CD14-positive monocyte (primary cell): ENCODE measurements around the gene ZFYVE21. TPM values are rescaled to one million over a fixed set of nuclear protein-coding genes. Genes with fewer than 3 reads are reported as not detected.

Source experiments
- DNase-seq, 3 donors: peaks; one replicate each; pipeline ENCODE4 v3.0.0-alpha.2; 2011 to 2022
- H2AFZ ChIP-seq: 2 replicates; pipeline ENCODE4 v1.6.0; 2012; ENCODE audit warnings: mild to moderate bottlenecking, low read depth, low read length, inconsistent platforms; ENCODE audit not compliant: insufficient read depth, poor library complexity, severe bottlenecking
- H3K27ac ChIP-seq, 2 donors: 1 replicate in 1 of 2; 2 replicates in 1 of 2; pipeline ENCODE4 v1.5.1; 2012 to 2013; ENCODE audit warnings: low read length in 2 of 2, control low read depth in 1 of 2, inconsistent platforms in 1 of 2, low read depth in 1 of 2, mild to moderate bottlenecking in 1 of 2
- H3K27me3 ChIP-seq, 2 donors: one replicate each; pipeline versions ENCODE4 v1.6.0 to v1.6.1; 2011 to 2013; ENCODE audit warnings: low read length in 2 of 2; ENCODE audit not compliant: control insufficient read depth in 2 of 2, insufficient read depth in 2 of 2
- H3K36me3 ChIP-seq, 2 donors: replicated peaks in 1 of 2; 1 replicate in 1 of 2; 2 replicates in 1 of 2; pipeline versions ENCODE4 v1.5.1 to v1.6.1; 2012 to 2013; ENCODE audit warnings: low read length in 2 of 2, control low read depth in 1 of 2, inconsistent platforms in 1 of 2, mild to moderate bottlenecking in 1 of 2; ENCODE audit not compliant: insufficient read depth in 2 of 2, control insufficient read depth in 1 of 2
- H3K4me1 ChIP-seq, 2 donors: 1 replicate in 1 of 2; 2 replicates in 1 of 2; pipeline versions ENCODE4 v1.5.1 to v1.6.1; 2012 to 2013; ENCODE audit warnings: low read length in 2 of 2, control low read depth in 1 of 2, inconsistent platforms in 1 of 2, mild to moderate bottlenecking in 1 of 2, moderate library complexity in 1 of 2; ENCODE audit not compliant: insufficient read depth in 2 of 2, control insufficient read depth in 1 of 2
- H3K4me2 ChIP-seq: replicated peaks from 2 replicates; pipeline ENCODE3; 2012; ENCODE audit warnings: low read length, moderate library complexity, mild to moderate bottlenecking; ENCODE audit not compliant: poor library complexity, severe bottlenecking; ENCODE audit errors: extremely low read depth
- H3K4me3 ChIP-seq, 3 experiments: fragments of 200-600 bp in 1 of 3; sonication (generic) in 1 of 3; replicated peaks in 1 of 3; 1 replicate in 2 of 3; 2 replicates in 1 of 3; pipeline ENCODE4 v1.5.1; 2011 to 2013; ENCODE audit warnings: low read length in 3 of 3, mild to moderate bottlenecking in 3 of 3, control low read depth in 2 of 3, low read depth in 2 of 3, inconsistent platforms in 1 of 3, moderate library complexity in 1 of 3
- H3K79me2 ChIP-seq: 2 replicates; pipeline ENCODE4 v1.6.0; 2012; ENCODE audit warnings: mild to moderate bottlenecking, control low read depth, inconsistent platforms, low read length, moderate library complexity; ENCODE audit not compliant: insufficient read depth
- H3K9ac ChIP-seq: 2 replicates; pipeline ENCODE4 v1.6.0; 2017; ENCODE audit warnings: low read length, mild to moderate bottlenecking; ENCODE audit not compliant: insufficient read depth, poor library complexity, severe bottlenecking
- H3K9me3 ChIP-seq, 2 donors: replicated peaks in 1 of 2; 1 replicate in 1 of 2; 2 replicates in 1 of 2; pipeline versions ENCODE4 v1.5.1 to v1.6.1; 2012 to 2013; ENCODE audit warnings: low read length in 2 of 2, control low read depth in 1 of 2; ENCODE audit not compliant: control insufficient read depth in 1 of 2, insufficient read depth in 1 of 2
- H4K20me1 ChIP-seq: 2 replicates; pipeline ENCODE4 v1.6.0; 2012; ENCODE audit warnings: mild to moderate bottlenecking, low read length, control low read depth, moderate library complexity; ENCODE audit not compliant: insufficient read depth
- H3K27ac Mint-ChIP-seq, 7 donors: one replicate each; pipeline ENCODE4 v1.8.0; 2020; ENCODE audit warnings: mild to moderate bottlenecking in 7 of 7, mixed read lengths in 7 of 7, moderate library complexity in 6 of 7, inconsistent platforms in 2 of 7
- H3K27me3 Mint-ChIP-seq, 3 donors: one replicate each; pipeline ENCODE4 v1.8.0; 2021 to 2022; ENCODE audit warnings: low read depth in 3 of 3, mild to moderate bottlenecking in 3 of 3, mixed read lengths in 3 of 3, moderate library complexity in 3 of 3, inconsistent platforms in 1 of 3
- H3K36me3 Mint-ChIP-seq, 2 donors: one replicate each; pipeline ENCODE4 v1.8.0; 2020; ENCODE audit warnings: mixed read lengths in 2 of 2, inconsistent platforms in 1 of 2, mild to moderate bottlenecking in 1 of 2
- H3K4me1 Mint-ChIP-seq: one replicate; pipeline ENCODE4 v1.8.0; 2020; ENCODE audit warnings: mild to moderate bottlenecking, mixed read lengths
- H3K4me3 Mint-ChIP-seq, 2 donors: one replicate each; pipeline ENCODE4 v1.8.0; 2020; ENCODE audit warnings: mild to moderate bottlenecking in 2 of 2, mixed read lengths in 2 of 2, moderate library complexity in 1 of 2
- H3K9me3 Mint-ChIP-seq, 7 donors: one replicate each; pipeline ENCODE4 v1.8.0; 2020 to 2022; ENCODE audit warnings: mixed read lengths in 7 of 7, mild to moderate bottlenecking in 6 of 7, moderate library complexity in 6 of 7, inconsistent platforms in 2 of 7
- WGBS: methylation state at CpG from one replicate; pipeline ENCODE4 v1.1.5; 2013; ENCODE audit warnings: missing lambda C conversion rate; ENCODE audit not compliant: insufficient coverage; 5-methylcytosine and 5-hydroxymethylcytosine counted together
- intact Hi-C, 2 donors: fragments of 100-400 bp; cut with micrococcal nuclease; formaldehyde crosslinking; loops; one replicate each; pipeline versions ENCODE4 v1.15.0 to v1.15.1; 2023
- polyA plus RNA-seq, 3 donors: library from polyadenylated mRNA; depleted of rRNA in 1 of 3; unstranded in 2 of 3; stranded (reverse) in 1 of 3; fragments of 300-500 nt in 2 of 3; fragments of >200 nt in 1 of 3; fragmentation: Illumina TruSeq in 2 of 3; gene quantifications; 1 replicate in 2 of 3; 2 replicates in 1 of 3; pipeline ENCODE4 v1.2.3, GENCODE V29; 2012 to 2021
- TF ChIP-seq, protein P1 (sequence below): fragments of 200-600 bp; IDR thresholded peaks from one replicate; pipeline ENCODE4 v1.8.0; 2022; ENCODE audit warnings: antibody characterized with exemption, mild to moderate bottlenecking

ZFYVE21 gene
- polyA plus RNA-seq, 3 donors = 22.1 to 36.5 (median 33.1) TPM

DNA sequence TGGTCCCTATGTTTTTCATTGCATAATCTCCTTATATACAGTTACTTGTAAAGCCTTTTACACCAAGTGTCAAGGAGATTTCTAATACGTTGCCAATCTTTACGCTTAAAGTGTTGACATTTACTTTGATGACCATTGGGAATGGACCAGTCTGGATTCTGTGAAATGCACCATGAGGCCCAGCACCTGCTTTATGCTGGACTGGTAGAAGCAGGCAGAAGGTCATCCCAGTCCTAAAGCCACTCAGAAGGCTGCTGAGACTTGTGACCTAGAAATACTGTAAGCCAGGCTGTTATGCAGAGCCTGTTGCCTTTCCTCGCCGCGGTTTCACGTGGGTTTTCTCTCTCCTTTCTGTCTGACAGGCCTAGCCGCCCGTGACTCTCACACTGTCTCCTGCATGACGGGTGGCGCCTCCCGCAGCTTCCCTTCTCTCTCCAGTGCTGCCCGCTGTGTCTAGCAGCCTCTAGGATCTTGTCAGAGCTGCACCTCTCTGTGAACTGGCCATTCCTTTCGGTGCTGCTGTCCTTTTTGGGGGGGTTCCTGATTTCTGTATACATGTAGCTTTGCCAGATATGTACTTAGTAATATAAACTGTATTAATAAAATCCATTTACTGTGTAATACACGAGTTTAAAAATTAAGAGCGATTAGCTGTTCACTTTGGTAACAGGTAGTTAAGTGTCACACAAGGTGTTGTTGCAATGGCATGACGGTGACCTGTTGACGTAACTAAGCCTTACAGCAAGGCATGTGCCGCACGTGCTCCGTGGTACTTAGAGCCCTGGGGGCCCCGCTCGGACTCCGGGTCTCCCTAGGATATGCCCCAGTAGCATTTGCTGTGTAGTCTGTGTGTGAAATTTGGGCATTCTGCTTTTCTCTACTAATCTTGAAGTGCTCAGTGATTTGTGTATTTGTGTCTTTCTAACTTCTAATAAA, 30.1 kb upstream of the ZFYVE21 start:
- H3K27ac Mint-ChIP-seq = no peak overlapping the region
- peaks cover 41% of the 10 kb centered on the region for H4K20me1 ChIP-seq
- peaks cover 0 to 2% (median 1%) of the 10 kb centered on the region in 3 donors for H3K27me3 Mint-ChIP-seq
- H3K4me1 Mint-ChIP-seq = no peaks in the 10 kb centered on the region
- no peak for DNase-seq
- no peaks in the 10 kb centered on the region for H3K27me3 ChIP-seq
- H3K4me1 ChIP-seq = no peaks in the 10 kb centered on the region
- intact Hi-C loops = loop anchor here in 1 of 2 donors (10.0 kb wide), 1 partner anchor 111 kb away; no protein-coding TSS in a partner anchor
- H3K4me3 Mint-ChIP-seq = no peak overlapping the region
- H3K9me3 Mint-ChIP-seq = peaks cover 0 to 2% (median 0%) of the 10 kb centered on the region in 7 donors
- TF ChIP-seq, protein P1, sequence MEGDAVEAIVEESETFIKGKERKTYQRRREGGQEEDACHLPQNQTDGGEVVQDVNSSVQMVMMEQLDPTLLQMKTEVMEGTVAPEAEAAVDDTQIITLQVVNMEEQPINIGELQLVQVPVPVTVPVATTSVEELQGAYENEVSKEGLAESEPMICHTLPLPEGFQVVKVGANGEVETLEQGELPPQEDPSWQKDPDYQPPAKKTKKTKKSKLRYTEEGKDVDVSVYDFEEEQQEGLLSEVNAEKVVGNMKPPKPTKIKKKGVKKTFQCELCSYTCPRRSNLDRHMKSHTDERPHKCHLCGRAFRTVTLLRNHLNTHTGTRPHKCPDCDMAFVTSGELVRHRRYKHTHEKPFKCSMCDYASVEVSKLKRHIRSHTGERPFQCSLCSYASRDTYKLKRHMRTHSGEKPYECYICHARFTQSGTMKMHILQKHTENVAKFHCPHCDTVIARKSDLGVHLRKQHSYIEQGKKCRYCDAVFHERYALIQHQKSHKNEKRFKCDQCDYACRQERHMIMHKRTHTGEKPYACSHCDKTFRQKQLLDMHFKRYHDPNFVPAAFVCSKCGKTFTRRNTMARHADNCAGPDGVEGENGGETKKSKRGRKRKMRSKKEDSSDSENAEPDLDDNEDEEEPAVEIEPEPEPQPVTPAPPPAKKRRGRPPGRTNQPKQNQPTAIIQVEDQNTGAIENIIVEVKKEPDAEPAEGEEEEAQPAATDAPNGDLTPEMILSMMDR = no peak
- WGBS = 92% methylated on average over 13 of the region's 23 CpGs
- no peaks in the 10 kb centered on the region for H3K79me2 ChIP-seq
- H3K9me3 ChIP-seq = no peaks in the 10 kb centered on the region
- no peak overlapping the region for H3K9ac ChIP-seq
- H3K4me2 ChIP-seq = no peak overlapping the region
- no peak overlapping the region for H3K4me3 ChIP-seq
- H3K27ac ChIP-seq = no peak overlapping the region
- H2AFZ ChIP-seq = no peak overlapping the region
- peaks cover 80 to 92% of the 10 kb centered on the region in 2 donors for H3K36me3 Mint-ChIP-seq
- peaks cover 83 to 100% of the 10 kb centered on the region in 2 donors for H3K36me3 ChIP-seq

DNA sequence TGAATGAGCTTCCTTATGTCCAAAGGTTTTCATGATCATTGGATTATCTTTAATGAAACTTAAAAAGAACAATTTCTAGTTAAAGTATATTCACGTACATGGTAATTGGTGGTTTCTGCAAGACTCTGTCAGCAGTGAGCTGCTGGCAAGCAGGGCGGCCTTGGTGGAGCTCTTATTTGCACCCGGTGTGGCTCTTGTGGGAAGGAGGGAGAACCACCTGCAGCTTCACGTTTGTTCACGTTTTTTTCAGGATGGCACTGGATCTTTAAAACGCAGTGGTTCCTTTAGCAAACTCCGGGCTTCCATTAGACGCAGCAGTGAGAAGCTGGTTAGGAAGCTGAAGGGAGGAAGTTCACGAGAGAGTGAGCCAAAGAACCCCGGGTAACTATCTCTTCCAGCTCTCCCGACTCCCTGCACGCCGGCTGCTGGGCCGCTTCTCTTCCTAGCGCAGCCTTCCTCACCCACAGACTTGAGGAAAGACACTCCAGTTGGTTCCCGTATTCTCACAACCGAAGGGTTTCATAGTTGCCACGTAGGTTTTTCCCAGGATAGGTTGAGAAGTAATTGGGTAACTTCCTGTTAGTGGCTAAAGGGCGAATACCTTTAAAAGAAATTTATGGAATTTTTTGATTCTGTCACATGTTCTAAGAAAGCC, 28.7 kb upstream of the ZFYVE21 start:
- peaks cover 49% of the 10 kb centered on the region for H4K20me1 ChIP-seq

More for the DNA sequence above, 28.7 kb upstream of the ZFYVE21 start:
- Histone ChIP-seq H2AFZ (no peak overlapping the region), H3K79me2 (no peaks in the 10 kb centered on the region), H3K4me3 (no peak overlapping the region), H3K36me3 (peaks cover 78 to 97% of the 10 kb centered on the region in 2 donors), H3K27ac (no peak overlapping the region), H3K27me3 (no peaks in the 10 kb centered on the region), H3K9ac (no peak overlapping the region), H3K4me2 (no peak overlapping the region), H3K4me1 (no peaks in the 10 kb centered on the region), H3K9me3 (no peaks in the 10 kb centered on the region)
- peak overlapping the region in 1 of 7 donors; percentile 57 for H3K27ac Mint-ChIP-seq
- no peak for DNase-seq
- H3K4me1 Mint-ChIP-seq = no peaks in the 10 kb centered on the region
- intact Hi-C loops = loop anchor here in 1 of 2 donors (10.0 kb wide), 1 partner anchor 112 kb away; no protein-coding TSS in a partner anchor
- H3K9me3 Mint-ChIP-seq = peaks cover 0 to 4% (median 0%) of the 10 kb centered on the region in 7 donors
- TF ChIP-seq, protein P1 = no peak
- H3K36me3 Mint-ChIP-seq = peaks cover 72 to 86% of the 10 kb centered on the region in 2 donors
- H3K27me3 Mint-ChIP-seq = peaks cover 0 to 2% (median 1%) of the 10 kb centered on the region in 3 donors
- 100% methylated on average over 8 of the region's 19 CpGs for WGBS
- H3K4me3 Mint-ChIP-seq = no peak overlapping the region
